CD4-positive, alpha-beta T cell (primary cell): ENCODE measurements around the gene UPK1B. TPM values are rescaled to one million over a fixed set of nuclear protein-coding genes. Genes with fewer than 3 reads are reported as not detected.

Experiments used
- ATAC-seq: fragments of 200-7000 bp; cut with Tn5 transposase; one replicate; pipeline ENCODE4 v1.10.0; 2022; ENCODE audit warnings: mild to moderate bottlenecking; ENCODE audit not compliant: poor library complexity
- CTCF ChIA-PET: fragments of 350-600 bp; sonication (Branson Sonifier 250); formaldehyde crosslinking; loops from one replicate; lab custom pipeline; 2021; ENCODE audit warnings: antibody characterized with exemption, inconsistent platforms; lab: Charles Lee
- POLR2A ChIA-PET: fragments of 350-600 bp; sonication (Branson Sonifier 250); formaldehyde crosslinking; loops from one replicate; lab custom pipeline; 2021; ENCODE audit warnings: antibody characterized with exemption, inconsistent platforms; lab: Charles Lee
- DNase-seq, 14 experiments: peaks; one replicate each; pipeline ENCODE4 v3.0.0-alpha.2; 2013 to 2020; ENCODE audit warnings: mixed read lengths in 2 of 14
- H3K27ac ChIP-seq, 2 donors: one replicate each; pipeline versions ENCODE4 v1.5.1 to v1.7.0; 2013; ENCODE audit warnings: low read length in 2 of 2, low read depth in 1 of 2, mild to moderate bottlenecking in 1 of 2
- H3K27me3 ChIP-seq, 2 experiments: 1 replicate in 1 of 2; 2 replicates in 1 of 2; pipeline versions ENCODE4 v1.6.1 to v1.7.0; 2013; ENCODE audit warnings: low read length in 2 of 2, control low read depth in 1 of 2, mild to moderate bottlenecking in 1 of 2, moderate library complexity in 1 of 2; ENCODE audit not compliant: insufficient read depth in 2 of 2, control insufficient read depth in 1 of 2
- H3K36me3 ChIP-seq: one replicate; pipeline ENCODE4 v1.6.1; 2013; ENCODE audit warnings: low read length, control low read depth; ENCODE audit not compliant: insufficient read depth
- H3K4me1 ChIP-seq: one replicate; pipeline ENCODE4 v1.6.1; 2013; ENCODE audit warnings: low read length, control low read depth; ENCODE audit not compliant: insufficient read depth
- H3K4me3 ChIP-seq: one replicate; pipeline ENCODE4 v1.5.1; 2013; ENCODE audit warnings: mild to moderate bottlenecking, low read length, moderate library complexity
- H3K9me3 ChIP-seq, 2 experiments: 1 replicate in 1 of 2; 2 replicates in 1 of 2; pipeline versions ENCODE4 v1.6.1 to v1.7.0; 2013; ENCODE audit warnings: low read length in 2 of 2, mild to moderate bottlenecking in 2 of 2, control low read depth in 1 of 2, moderate library complexity in 1 of 2; ENCODE audit not compliant: control insufficient read depth in 1 of 2, insufficient read depth in 1 of 2
- H3K27ac Mint-ChIP-seq: one replicate; pipeline ENCODE4 v1.8.0; 2020; ENCODE audit warnings: mixed read lengths
- H3K27me3 Mint-ChIP-seq: one replicate; pipeline ENCODE4 v1.8.0; 2021; ENCODE audit warnings: mixed read lengths
- H3K36me3 Mint-ChIP-seq: one replicate; pipeline ENCODE4 v1.8.0; 2021; ENCODE audit warnings: low read depth, mixed read lengths
- H3K4me1 Mint-ChIP-seq: one replicate; pipeline ENCODE4 v1.8.0; 2021; ENCODE audit warnings: low read depth, mixed read lengths
- H3K4me3 Mint-ChIP-seq: one replicate; pipeline ENCODE4 v1.8.0; 2020; ENCODE audit warnings: mild to moderate bottlenecking, mixed read lengths
- H3K9me3 Mint-ChIP-seq: one replicate; pipeline ENCODE4 v1.8.0; 2020; ENCODE audit warnings: mixed read lengths
- CTCF ChIP-seq: fragments of 200-600 bp; IDR thresholded peaks from one replicate; pipeline ENCODE4 v1.8.0; 2022; ENCODE audit warnings: antibody characterized with exemption, mild to moderate bottlenecking
- intact Hi-C, 2 experiments: fragments of 100-400 bp; cut with DNase I in 1 of 2; cut with micrococcal nuclease in 1 of 2; formaldehyde crosslinking; loops; one replicate each; pipeline versions ENCODE4 v1.15.1 to v1.9.0; 2023 to 2025; cut with DNase I, micrococcal nuclease
- total RNA-seq, 174 experiments: library from RNA in 2 of 174; stranded (reverse) in 2 of 174; gene quantifications; one replicate each; pipeline ENCODE4 v1.2.3 and lab custom pipeline; 2021 to 2026

The UPK1B gene
- total RNA-seq, 2 experiments from 2014 or later: not detected

- Mint-ChIP-seq H3K4me1 (no peaks in the 10 kb centered on the region), H3K4me3 (no peak overlapping the region), H3K27ac (no peak overlapping the region), H3K9me3 (peaks cover 6% of the 10 kb centered on the region), H3K36me3 (peaks cover 3% of the 10 kb centered on the region), H3K27me3 (no peaks in the 10 kb centered on the region)
- TF ChIP-seq CTCF: no peak
- DNase-seq (no peak), ATAC-seq (no peak)
- H3K36me3 ChIP-seq: no peaks in the 10 kb centered on the region
- no peaks in the 10 kb centered on the region for H3K4me1 ChIP-seq
- ChIA-PET POLR2A (interaction anchor here (0.6 kb wide), 1 partner anchor 204 kb away, joined by 3 read pairs; no protein-coding TSS in a partner anchor), CTCF (interaction anchor here (0.9 kb wide), 1 partner anchor 93 kb away, joined by 4 read pairs; no protein-coding TSS in a partner anchor)
- no peak overlapping the region for H3K4me3 ChIP-seq
- no peaks in the 10 kb centered on the region for H3K9me3 ChIP-seq
- intact Hi-C loops: loop anchor here in 1 of 2 experiments (5.0 kb wide), 1 partner anchor 204 kb away; no protein-coding TSS in a partner anchor
- no peak overlapping the region for H3K27ac ChIP-seq
- H3K27me3 ChIP-seq: no peaks in the 10 kb centered on the region
These were observed 24.8 kb upstream of the UPK1B start for GRCh38 chr3:119148493-119149180.

- Mint-ChIP-seq H3K36me3 (peaks cover 8% of the 10 kb centered on the region), H3K4me1 (no peaks in the 10 kb centered on the region), H3K9me3 (peaks cover 14% of the 10 kb centered on the region), H3K4me3 (no peak overlapping the region), H3K27ac (no peak overlapping the region), H3K27me3 (no peaks in the 10 kb centered on the region)
- ATAC-seq (no peak), DNase-seq (peak in 1 of 14 experiments; percentile 1)
- Histone ChIP-seq H3K4me1 (no peaks in the 10 kb centered on the region), H3K9me3 (no peaks in the 10 kb centered on the region), H3K4me3 (no peak overlapping the region), H3K27me3 (no peaks in the 10 kb centered on the region), H3K36me3 (no peaks in the 10 kb centered on the region), H3K27ac (no peak overlapping the region)
- intact Hi-C loops: loop anchor here in 1 of 2 experiments (5.0 kb wide), 1 partner anchor 203 kb away; no protein-coding TSS in a partner anchor
- ChIA-PET POLR2A (interaction anchor here (0.6 kb wide), 1 partner anchor 203 kb away, joined by 3 read pairs; no protein-coding TSS in a partner anchor), CTCF (interaction anchor here (0.9 kb wide), 2 partner anchors 11 to 92 kb away, joined by 3 to 4 read pairs; no protein-coding TSS in a partner anchor)
- TF ChIP-seq CTCF: no peak
These were observed 23.9 kb upstream of the UPK1B start for GRCh38 chr3:119149484-119149883.

- Histone ChIP-seq H3K27me3 (peaks cover 0 to 4% of the 10 kb centered on the region in 2 experiments), H3K36me3 (no peaks in the 10 kb centered on the region), H3K9me3 (peaks cover 0 to 16% of the 10 kb centered on the region in 2 experiments), H3K27ac (no peak overlapping the region), H3K4me3 (no peak overlapping the region), H3K4me1 (no peaks in the 10 kb centered on the region)
- H3K9me3 Mint-ChIP-seq: peaks cover 19% of the 10 kb centered on the region
- H3K4me3 Mint-ChIP-seq: no peak overlapping the region
- ATAC-seq (no peak), DNase-seq (no peak)
- intact Hi-C loops: no loop called here
- ChIA-PET CTCF (no interaction called here), POLR2A (no interaction called here)
- H3K36me3 Mint-ChIP-seq: peaks cover 8% of the 10 kb centered on the region
- TF ChIP-seq CTCF: no peak
- no peak overlapping the region for H3K27ac Mint-ChIP-seq
- H3K27me3 Mint-ChIP-seq: peaks cover 3% of the 10 kb centered on the region
- H3K4me1 Mint-ChIP-seq: no peaks in the 10 kb centered on the region
These were observed 16.5 kb upstream of the UPK1B start for GRCh38 chr3:119156868-119157267.
